Colonic mucosa (tissue), 4 donors: Measurements from ENCODE around the gene ZNF609. TPM values are rescaled to one million over a fixed set of nuclear protein-coding genes. Genes with fewer than 3 reads are reported as not detected.
A peak's percentile ranks its signal among the peaks of the same experiment; 100 is the strongest.

Experiments used
- DNase-seq: peaks from one replicate; pipeline ENCODE4 v3.0.0-alpha.2; 2020
- H3K27ac ChIP-seq: fragments of 200-600 bp; one replicate; pipeline ENCODE4 v1.8.0; 2021
- H3K27me3 ChIP-seq: fragments of 200-600 bp; one replicate; pipeline ENCODE4 v1.8.0; 2021
- H3K36me3 ChIP-seq: fragments of 200-600 bp; one replicate; pipeline ENCODE4 v1.8.0; 2021
- H3K4me1 ChIP-seq: fragments of 200-600 bp; one replicate; pipeline ENCODE4 v1.8.0; 2021; ENCODE audit warnings: mild to moderate bottlenecking
- H3K4me3 ChIP-seq: fragments of 200-600 bp; one replicate; pipeline ENCODE4 v1.8.0; 2021
- H3K9ac ChIP-seq, 2 donors: one replicate each; pipeline ENCODE4 v1.7.0; 2013; ENCODE audit warnings: control low read depth in 2 of 2, low read depth in 2 of 2, low read length in 2 of 2
- H3K9me3 ChIP-seq: fragments of 200-600 bp; one replicate; pipeline ENCODE4 v1.8.0; 2021
- CTCF ChIP-seq: fragments of 200-600 bp; IDR thresholded peaks from one replicate; pipeline ENCODE4 v1.8.0; 2022; ENCODE audit warnings: antibody characterized with exemption, mild to moderate bottlenecking
- intact Hi-C: fragments of 100-400 bp; cut with DNase I; formaldehyde crosslinking; loops from one replicate; pipeline ENCODE4 v1.14.1; 2022
- total RNA-seq, 2 donors: library from RNA; stranded (reverse); fragmentation: NEBNext Ultra II Directional in 1 of 2; extraction: Animal tissue kit (Norgen Biotek cat#: 25700) in 1 of 2; gene quantifications; one replicate each; pipeline ENCODE4 v1.2.1, GENCODE V29; 2021
- donor health status: healthy.
- donor health status: DM: no; HTN: no; CAD: no.
- donor health status: DM: no; HTN: no; CAD: no.

The ZNF609 gene
- total RNA-seq, 2 donors from 2014 or later: 24.5 to 24.8 TPM

GRCh38 chr15:64680097-64680496, 219.7 kb downstream of the ZNF609 start:
- TF ChIP-seq CTCF: no peak
- H3K9me3 ChIP-seq: no peaks in the 10 kb centered on the region
- H3K27ac ChIP-seq: no peak overlapping the region
- H3K27me3 ChIP-seq: no peaks in the 10 kb centered on the region
- no peak overlapping the region for H3K4me3 ChIP-seq
- H3K9ac ChIP-seq: no peak overlapping the region
- intact Hi-C loops: loop anchor here (10.0 kb wide), 1 partner anchor 255 kb away; no protein-coding TSS in a partner anchor
- DNase-seq: no peak
- no peaks in the 10 kb centered on the region for H3K4me1 ChIP-seq
- H3K36me3 ChIP-seq: peaks cover 26% of the 10 kb centered on the region

GRCh38 chr15:64681424-64682024, 221.1 kb downstream of the ZNF609 start:
- Histone ChIP-seq H3K27ac (no peak overlapping the region), H3K9me3 (no peaks in the 10 kb centered on the region), H3K27me3 (no peaks in the 10 kb centered on the region), H3K9ac (no peak overlapping the region), H3K36me3 (peaks cover 26% of the 10 kb centered on the region), H3K4me1 (no peaks in the 10 kb centered on the region), H3K4me3 (no peak overlapping the region)
- peak; percentile 44 for DNase-seq
- intact Hi-C loops: loop anchor here (10.0 kb wide), 1 partner anchor 257 kb away; no protein-coding TSS in a partner anchor
- TF ChIP-seq CTCF: peak; percentile 64

- no peak for DNase-seq
- H3K9me3 ChIP-seq: no peaks in the 10 kb centered on the region
- no peak for TF ChIP-seq CTCF
- peaks cover 26% of the 10 kb centered on the region for H3K36me3 ChIP-seq
- intact Hi-C loops: loop anchor here (10.0 kb wide), 1 partner anchor 257 kb away; no protein-coding TSS in a partner anchor
- H3K9ac ChIP-seq: no peak overlapping the region
- no peaks in the 10 kb centered on the region for H3K4me1 ChIP-seq
- no peak overlapping the region for H3K27ac ChIP-seq
- H3K4me3 ChIP-seq: no peak overlapping the region
- no peaks in the 10 kb centered on the region for H3K27me3 ChIP-seq
Observed at GRCh38 chr15:64682255-64682654, 221.9 kb downstream of the ZNF609 start.

- H3K27ac ChIP-seq: no peak overlapping the region
- intact Hi-C loops: loop anchor here (10.0 kb wide), 1 partner anchor 259 kb away; no protein-coding TSS in a partner anchor
- H3K27me3 ChIP-seq: no peaks in the 10 kb centered on the region
- TF ChIP-seq CTCF: no peak
- H3K9me3 ChIP-seq: no peaks in the 10 kb centered on the region
- no peak overlapping the region for H3K4me3 ChIP-seq
- no peaks in the 10 kb centered on the region for H3K4me1 ChIP-seq
- peaks cover 24% of the 10 kb centered on the region for H3K36me3 ChIP-seq
- no peak overlapping the region for H3K9ac ChIP-seq
- DNase-seq: no peak
Observed at GRCh38 chr15:64683378-64683777, 223.0 kb downstream of the ZNF609 start.

GRCh38 chr15:64685230-64685888, 225.0 kb downstream of the ZNF609 start:
- H3K9me3 ChIP-seq: no peaks in the 10 kb centered on the region
- peaks cover 23% of the 10 kb centered on the region for H3K36me3 ChIP-seq
- no peak overlapping the region for H3K27ac ChIP-seq
- TF ChIP-seq CTCF: no peak
- no peaks in the 10 kb centered on the region for H3K4me1 ChIP-seq
- DNase-seq: no peak
- intact Hi-C loops: loop anchor here (2.0 to 10.0 kb wide), 2 partner anchors 43 to 261 kb away; no protein-coding TSS in a partner anchor
- H3K27me3 ChIP-seq: no peaks in the 10 kb centered on the region
- H3K4me3 ChIP-seq: no peak overlapping the region
- H3K9ac ChIP-seq: no peak overlapping the region
